Measurements from ENCODE around the gene RPS6KA2. TPM values are rescaled to one million over a fixed set of nuclear protein-coding genes. Genes with fewer than 3 reads are reported as not detected.

Gene RPS6KA2
- total and polyA plus RNA-seq, 2 donors (not counting 1 experiment from before 2014, with no cell fraction given), result 2.2 to 16.0 TPM

DNA sequence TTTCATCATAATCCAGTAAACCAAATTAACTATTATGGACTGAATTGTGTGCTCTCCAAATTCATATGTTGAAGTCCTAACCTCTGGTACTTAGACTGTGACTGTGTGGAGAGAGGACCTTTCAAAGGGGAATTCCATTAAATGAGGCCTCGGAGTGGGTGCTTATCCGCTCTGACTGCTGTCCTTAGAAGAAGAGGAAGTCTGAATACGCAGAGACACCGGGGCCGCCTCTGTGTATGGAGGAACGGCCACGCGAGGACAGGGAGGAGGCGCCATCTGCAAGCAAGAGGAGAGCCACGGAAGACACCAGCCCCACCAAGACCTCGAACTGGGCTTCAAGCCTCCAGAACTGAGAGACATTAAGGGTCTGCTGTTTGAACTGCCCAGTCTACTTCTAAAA lies 35.6 kb upstream of the RPS6KA2 start:
- Mint-ChIP-seq H3K4me3 (no peak overlapping the region), H3K9me3 (ENCODE audit: insufficient read depth) (no peaks in the 10 kb centered on the region), H3K27me3 (peaks cover 39% of the 10 kb centered on the region), H3K27ac (no peak overlapping the region), H3K4me1 (peaks cover 12% of the 10 kb centered on the region)
- no peak for ATAC-seq (ENCODE audit: low read depth)
- WGBS (ENCODE audit: insufficient coverage), result 82% methylated on average over 9 of the region's 11 CpGs
- ChIA-PET POLR2A (no interaction called here), CTCF (no interaction called here)
- Histone ChIP-seq H2AFZ (ENCODE audit: insufficient read depth, low read depth, low read length, poor library complexity, severe bottlenecking) (no peak overlapping the region), H3K4me3 (ENCODE audit: control extremely low read depth in 1 of 5, extremely low read depth in 1 of 5, insufficient read depth in 1 of 5, low read depth in 2 of 5, low read length in 4 of 5) (no peak overlapping the region), H3K79me2 (ENCODE audit: control insufficient read depth, insufficient read depth, low read length) (no peaks in the 10 kb centered on the region), H3K4me1 (ENCODE audit: control insufficient read depth in 2 of 2, insufficient read depth in 2 of 2, low read length in 2 of 2) (peaks cover 4 to 8% of the 10 kb centered on the region in 2 donors), H3K27me3 (replicated peaks in 1 of 4; ENCODE audit: control extremely low read depth in 1 of 4, control insufficient read depth in 3 of 4, insufficient read depth in 4 of 4, low read length in 3 of 4) (peaks cover 0 to 16% (median 4%) of the 10 kb centered on the region in 4 experiments), H4K20me1 (ENCODE audit: control insufficient read depth, insufficient read depth, low read length, poor library complexity, severe bottlenecking) (no peaks in the 10 kb centered on the region), H3K9me3 (ENCODE audit: control extremely low read depth in 1 of 3, control insufficient read depth in 2 of 3, insufficient read depth in 1 of 3, low read length in 2 of 3) (no peaks in the 10 kb centered on the region), H3K4me2 (replicated peaks; ENCODE audit: low read depth, low read length, poor library complexity, severe bottlenecking) (no peak overlapping the region), H3K36me3 (replicated peaks in 1 of 2; ENCODE audit: control extremely low read depth in 1 of 2, control insufficient read depth in 1 of 2, extremely low read depth in 1 of 2, insufficient read depth in 2 of 2, low read length in 1 of 2) (no peaks in the 10 kb centered on the region), H3K9ac (ENCODE audit: low read length) (no peak overlapping the region), H3K27ac (ENCODE audit: low read length in 2 of 2) (no peak overlapping the region)
- DNase-seq, result no peak
- no peak for TF ChIP-seq EZH2 (IDR thresholded peaks at IDR 0.05; ENCODE audit: borderline replicate concordance, insufficient read depth, low read depth, low read length, poor library complexity, severe bottlenecking)
- TF ChIP-seq, protein P1, sequence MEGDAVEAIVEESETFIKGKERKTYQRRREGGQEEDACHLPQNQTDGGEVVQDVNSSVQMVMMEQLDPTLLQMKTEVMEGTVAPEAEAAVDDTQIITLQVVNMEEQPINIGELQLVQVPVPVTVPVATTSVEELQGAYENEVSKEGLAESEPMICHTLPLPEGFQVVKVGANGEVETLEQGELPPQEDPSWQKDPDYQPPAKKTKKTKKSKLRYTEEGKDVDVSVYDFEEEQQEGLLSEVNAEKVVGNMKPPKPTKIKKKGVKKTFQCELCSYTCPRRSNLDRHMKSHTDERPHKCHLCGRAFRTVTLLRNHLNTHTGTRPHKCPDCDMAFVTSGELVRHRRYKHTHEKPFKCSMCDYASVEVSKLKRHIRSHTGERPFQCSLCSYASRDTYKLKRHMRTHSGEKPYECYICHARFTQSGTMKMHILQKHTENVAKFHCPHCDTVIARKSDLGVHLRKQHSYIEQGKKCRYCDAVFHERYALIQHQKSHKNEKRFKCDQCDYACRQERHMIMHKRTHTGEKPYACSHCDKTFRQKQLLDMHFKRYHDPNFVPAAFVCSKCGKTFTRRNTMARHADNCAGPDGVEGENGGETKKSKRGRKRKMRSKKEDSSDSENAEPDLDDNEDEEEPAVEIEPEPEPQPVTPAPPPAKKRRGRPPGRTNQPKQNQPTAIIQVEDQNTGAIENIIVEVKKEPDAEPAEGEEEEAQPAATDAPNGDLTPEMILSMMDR (IDR thresholded peaks at IDR 0.05), result no peak
- intact Hi-C loops (cut with micrococcal nuclease), result no loop called here

DNA sequence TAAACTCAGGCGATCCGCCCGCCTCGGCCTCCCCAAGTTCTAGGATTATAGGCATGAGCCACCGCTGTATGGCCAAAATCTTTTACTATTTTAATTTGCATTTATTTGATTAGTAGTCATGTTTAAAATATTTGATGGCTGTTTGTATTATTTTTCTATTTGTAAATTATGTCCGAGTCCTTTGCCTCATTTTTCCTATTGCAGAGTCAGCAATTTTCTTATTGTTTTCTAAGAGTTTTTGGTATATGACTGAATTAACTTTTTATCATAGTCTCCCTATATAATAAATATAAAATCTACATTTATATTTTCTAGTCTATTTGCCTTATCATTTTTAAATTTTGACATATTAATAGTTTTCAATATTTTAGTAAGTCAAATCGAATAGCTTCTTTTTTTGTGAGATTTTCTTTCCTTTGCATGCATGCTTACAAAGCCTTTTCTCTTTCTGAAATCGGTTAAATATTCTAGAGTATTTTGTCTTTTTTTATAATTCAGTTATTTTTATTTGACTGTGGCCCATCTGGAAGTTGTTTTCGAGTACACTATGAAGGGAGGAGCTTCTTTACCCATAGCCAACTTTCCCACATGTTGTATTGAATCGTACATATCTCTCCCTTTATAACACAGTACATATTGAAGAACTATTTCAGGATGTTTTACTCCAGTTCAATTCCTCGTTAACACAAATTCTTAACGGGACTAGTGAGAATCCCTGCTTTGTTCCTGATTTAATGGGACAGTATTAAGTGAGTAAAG lies 34.5 kb upstream of the RPS6KA2 start:
- no peak overlapping the region for H3K4me2 ChIP-seq (replicated peaks; ENCODE audit: low read depth, low read length, poor library complexity, severe bottlenecking)

More for the DNA sequence above, 34.5 kb upstream of the RPS6KA2 start:
- TF ChIP-seq EZH2 (IDR thresholded peaks at IDR 0.05; ENCODE audit: borderline replicate concordance, insufficient read depth, low read depth, low read length, poor library complexity, severe bottlenecking), result no peak
- TF ChIP-seq, protein P1 (IDR thresholded peaks at IDR 0.05), result no peak
- H3K4me3 Mint-ChIP-seq, result no peak overlapping the region
- H3K4me1 Mint-ChIP-seq, result peaks cover 24% of the 10 kb centered on the region
- no peak overlapping the region for H3K27ac Mint-ChIP-seq
- WGBS (ENCODE audit: insufficient coverage), result no CpG with 5 or more reads among the region's 12 CpGs
- Histone ChIP-seq H3K27me3 (replicated peaks in 1 of 4; ENCODE audit: control extremely low read depth in 1 of 4, control insufficient read depth in 3 of 4, insufficient read depth in 4 of 4, low read length in 3 of 4) (peaks cover 0 to 24% (median 7%) of the 10 kb centered on the region in 4 experiments), H3K4me3 (ENCODE audit: control extremely low read depth in 1 of 5, extremely low read depth in 1 of 5, insufficient read depth in 1 of 5, low read depth in 2 of 5, low read length in 4 of 5) (no peak overlapping the region), H2AFZ (ENCODE audit: insufficient read depth, low read depth, low read length, poor library complexity, severe bottlenecking) (no peak overlapping the region), H3K9ac (ENCODE audit: low read length) (no peak overlapping the region), H3K9me3 (ENCODE audit: control extremely low read depth in 1 of 3, control insufficient read depth in 2 of 3, insufficient read depth in 1 of 3, low read length in 2 of 3) (no peaks in the 10 kb centered on the region), H3K79me2 (ENCODE audit: control insufficient read depth, insufficient read depth, low read length) (no peaks in the 10 kb centered on the region), H3K4me1 (ENCODE audit: control insufficient read depth in 2 of 2, insufficient read depth in 2 of 2, low read length in 2 of 2) (peaks cover 16 to 20% of the 10 kb centered on the region in 2 donors), H3K27ac (ENCODE audit: low read length in 2 of 2) (no peak overlapping the region), H4K20me1 (ENCODE audit: control insufficient read depth, insufficient read depth, low read length, poor library complexity, severe bottlenecking) (no peaks in the 10 kb centered on the region), H3K36me3 (replicated peaks in 1 of 2; ENCODE audit: control extremely low read depth in 1 of 2, control insufficient read depth in 1 of 2, extremely low read depth in 1 of 2, insufficient read depth in 2 of 2, low read length in 1 of 2) (no peaks in the 10 kb centered on the region)
- peaks cover 39% of the 10 kb centered on the region for H3K27me3 Mint-ChIP-seq
- intact Hi-C loops (cut with micrococcal nuclease), result no loop called here
- H3K9me3 Mint-ChIP-seq (ENCODE audit: insufficient read depth), result no peaks in the 10 kb centered on the region
- ChIA-PET POLR2A (no interaction called here), CTCF (no interaction called here)
- ATAC-seq (ENCODE audit: low read depth) (no peak), DNase-seq (no peak)

All from B cell (primary cell).